ENCODE data around the gene SPTAN1.

The SPTAN1 gene

GRCh38 chr9:128611600-128612394 is 59.4 kb downstream of the SPTAN1 start:
- H3K4me1 ChIP-seq (ENCODE audit: insufficient read depth, low read length, severe bottlenecking): no peaks in the 10 kb centered on the region
- no peak overlapping the region for H3K4me2 ChIP-seq (ENCODE audit: low read length)
- no peak overlapping the region for H3K9ac ChIP-seq (ENCODE audit: low read length)
- no peaks in the 10 kb centered on the region for H3K9me3 ChIP-seq (ENCODE audit: low read length)
- H3K36me3 ChIP-seq (ENCODE audit: insufficient read depth, low read length): peaks cover 88% of the 10 kb centered on the region
- no peaks in the 10 kb centered on the region for H4K20me1 ChIP-seq (ENCODE audit: insufficient read depth, low read length)
- no peak for TF ChIP-seq EZH2 (IDR thresholded peaks at IDR 0.05; ENCODE audit: borderline replicate concordance, low read length)
- no peak for TF ChIP-seq CTCF (IDR thresholded peaks at IDR 0.05; ENCODE audit: low read length)
- H3F3A ChIP-seq (ENCODE audit: insufficient read depth, low read length): no peaks in the 10 kb centered on the region
- H3K27me3 ChIP-seq (ENCODE audit: insufficient read depth, low read length): no peaks in the 10 kb centered on the region
- H2AFZ ChIP-seq (ENCODE audit: low read length): no peak overlapping the region
- no peak overlapping the region for H3K27ac ChIP-seq (ENCODE audit: low read depth, low read length, poor library complexity, severe bottlenecking)
- H3K4me3 ChIP-seq (ENCODE audit: low read depth, low read length, poor library complexity, severe bottlenecking): no peak overlapping the region
- no peaks in the 10 kb centered on the region for H3K9me2 ChIP-seq (ENCODE audit: low read depth, low read length)
- no peaks in the 10 kb centered on the region for H3K79me2 ChIP-seq (ENCODE audit: insufficient read depth, low read length)

- no peaks in the 10 kb centered on the region for H4K20me1 ChIP-seq (ENCODE audit: insufficient read depth, low read length)
- H3K9me3 ChIP-seq (ENCODE audit: low read length): no peaks in the 10 kb centered on the region
- H3K36me3 ChIP-seq (ENCODE audit: insufficient read depth, low read length): peaks cover 83% of the 10 kb centered on the region
- H3K4me1 ChIP-seq (ENCODE audit: insufficient read depth, low read length, severe bottlenecking): no peaks in the 10 kb centered on the region
- TF ChIP-seq CTCF (IDR thresholded peaks at IDR 0.05; ENCODE audit: low read length): no peak
- TF ChIP-seq EZH2 (IDR thresholded peaks at IDR 0.05; ENCODE audit: borderline replicate concordance, low read length): no peak
- no peaks in the 10 kb centered on the region for H3F3A ChIP-seq (ENCODE audit: insufficient read depth, low read length)
- no peak overlapping the region for H3K27ac ChIP-seq (ENCODE audit: low read depth, low read length, poor library complexity, severe bottlenecking)
- H3K4me2 ChIP-seq (ENCODE audit: low read length): no peak overlapping the region
- no peaks in the 10 kb centered on the region for H3K27me3 ChIP-seq (ENCODE audit: insufficient read depth, low read length)
- no peak overlapping the region for H3K9ac ChIP-seq (ENCODE audit: low read length)
- H2AFZ ChIP-seq (ENCODE audit: low read length): no peak overlapping the region
- no peaks in the 10 kb centered on the region for H3K79me2 ChIP-seq (ENCODE audit: insufficient read depth, low read length)
- H3K9me2 ChIP-seq (ENCODE audit: low read depth, low read length): no peaks in the 10 kb centered on the region
- H3K4me3 ChIP-seq (ENCODE audit: low read depth, low read length, poor library complexity, severe bottlenecking): no peak overlapping the region
These were observed 62.3 kb downstream of the SPTAN1 start for GRCh38 chr9:128614728-128615127.

- Histone ChIP-seq H3K27ac (ENCODE audit: low read depth, low read length, poor library complexity, severe bottlenecking) (no peak overlapping the region), H3K27me3 (ENCODE audit: insufficient read depth, low read length) (no peaks in the 10 kb centered on the region), H3K9me3 (ENCODE audit: low read length) (no peaks in the 10 kb centered on the region), H2AFZ (ENCODE audit: low read length) (no peak overlapping the region), H3K9ac (ENCODE audit: low read length) (no peak overlapping the region), H4K20me1 (ENCODE audit: insufficient read depth, low read length) (no peaks in the 10 kb centered on the region), H3K36me3 (ENCODE audit: insufficient read depth, low read length) (peaks cover 83% of the 10 kb centered on the region), H3K79me2 (ENCODE audit: insufficient read depth, low read length) (no peaks in the 10 kb centered on the region), H3K4me1 (ENCODE audit: insufficient read depth, low read length, severe bottlenecking) (no peaks in the 10 kb centered on the region), H3K4me2 (ENCODE audit: low read length) (no peak overlapping the region), H3F3A (ENCODE audit: insufficient read depth, low read length) (no peaks in the 10 kb centered on the region), H3K4me3 (ENCODE audit: low read depth, low read length, poor library complexity, severe bottlenecking) (no peak overlapping the region), H3K9me2 (ENCODE audit: low read depth, low read length) (no peaks in the 10 kb centered on the region)
- TF ChIP-seq EZH2 (IDR thresholded peaks at IDR 0.05; ENCODE audit: borderline replicate concordance, low read length) (no peak), CTCF (IDR thresholded peaks at IDR 0.05; ENCODE audit: low read length) (no peak)
These were observed 63.2 kb downstream of the SPTAN1 start for GRCh38 chr9:128615571-128615970.

All from OCI-LY1 (cell line).